Thyroid gland (tissue), 4 donors: ENCODE data around the gene MLLT6. TPM values are rescaled to one million over a fixed set of nuclear protein-coding genes. Genes with fewer than 3 reads are reported as not detected.

Source experiments
- DNase-seq, 2 donors: peaks; one replicate each; pipeline ENCODE4 v3.0.0-alpha.2; 2019
- H3K27ac ChIP-seq, 3 donors: fragments of 200-600 bp; sonication (generic); 1 replicate in 2 of 3; 2 replicates in 1 of 3; pipeline ENCODE4 v1.5.1; 2016 to 2019; ENCODE audit warnings: mild to moderate bottlenecking in 1 of 3, moderate library complexity in 1 of 3
- H3K27me3 ChIP-seq: fragments of 200-600 bp; sonication (generic); one replicate; pipeline ENCODE4 v1.5.1; 2019
- H3K36me3 ChIP-seq, 2 donors: fragments of 200-600 bp; sonication (generic); one replicate each; pipeline ENCODE4 v1.5.1; 2016 to 2019
- H3K4me1 ChIP-seq, 2 donors: fragments of 200-600 bp; sonication (generic); one replicate each; pipeline ENCODE4 v1.5.1; 2017 to 2019
- H3K4me3 ChIP-seq, 3 donors: fragments of 200-600 bp; sonication (generic); replicated peaks in 1 of 3; 1 replicate in 2 of 3; 2 replicates in 1 of 3; pipeline ENCODE4 v1.5.1; 2016; ENCODE audit warnings: mild to moderate bottlenecking in 1 of 3
- H3K9me3 ChIP-seq: fragments of 200-600 bp; sonication (generic); one replicate; pipeline ENCODE4 v1.5.1; 2017
- CTCF ChIP-seq, 6 experiments: fragments of 200-600 bp in 3 of 6; fragments of 450-650 bp in 3 of 6; sonication (generic) in 3 of 6; IDR thresholded peaks; one replicate each; pipeline ENCODE4 v1.5.1; 2016 to 2019; ENCODE audit warnings: antibody characterized with exemption in 6 of 6, mild to moderate bottlenecking in 2 of 6, inconsistent platforms in 1 of 6, moderate library complexity in 1 of 6
- POLR2A ChIP-seq, 2 donors: fragments of 450-650 bp; IDR thresholded peaks; one replicate each; pipeline ENCODE4 v1.6.1; 2017; ENCODE audit warnings: antibody characterized with exemption in 2 of 2, mild to moderate bottlenecking in 2 of 2, moderate library complexity in 1 of 2
- WGBS, 2 donors: methylation state at CpG; one replicate each; pipeline ENCODE4 v1.1.5; 2017; 5-methylcytosine and 5-hydroxymethylcytosine counted together
- intact Hi-C: fragments of 100-400 bp; cut with DNase I; formaldehyde crosslinking; loops from one replicate; pipeline ENCODE4 v1.15.1; 2023
- total RNA-seq, 4 donors: library from RNA; depleted of rRNA; stranded (reverse); fragments of >200 nt; gene quantifications; one replicate each; pipeline ENCODE4 v1.2.3, GENCODE V29; 2016

MLLT6 gene
- total RNA-seq, 4 donors from 2014 or later = 111 to 192 (median 115) TPM

- Histone ChIP-seq H3K9me3 (no peaks in the 10 kb centered on the region), H3K36me3 (peaks cover 3 to 5% of the 10 kb centered on the region in 2 donors), H3K27ac (peak overlapping the region; percentile 87 to 92 (median 88)), H3K4me1 (peaks cover 22 to 29% of the 10 kb centered on the region in 2 donors), H3K27me3 (no peaks in the 10 kb centered on the region), H3K4me3 (peak overlapping the region; percentile 47 to 95 (median 54))
- intact Hi-C loops = no loop called here
- no peak for TF ChIP-seq CTCF (IDR thresholded peaks at IDR 0.05)
- WGBS, 2 donors = 0 to 2% methylated on average over 13 to 17 of the region's 32 CpGs
- DNase-seq = no peak
Measured at GRCh38 chr17:38705523-38705802, 390 bp downstream of the MLLT6 start.

GRCh38 chr17:38705803-38706504 lies 881 bp downstream of the MLLT6 start:
- peaks cover 22 to 29% of the 10 kb centered on the region in 2 donors for H3K4me1 ChIP-seq
- intact Hi-C loops = no loop called here
- H3K27me3 ChIP-seq = no peaks in the 10 kb centered on the region
- no peaks in the 10 kb centered on the region for H3K9me3 ChIP-seq
- 1% methylated on average over 26 to 37 of the region's 38 CpGs for WGBS, 2 donors
- TF ChIP-seq POLR2A (IDR thresholded peaks at IDR 0.05) (peak in 1 of 2 donors; percentile 18), CTCF (IDR thresholded peaks at IDR 0.05) (no peak)
- H3K36me3 ChIP-seq = peaks cover 3 to 7% of the 10 kb centered on the region in 2 donors
- H3K4me3 ChIP-seq = peak overlapping the region; percentile 47 to 95 (median 54)
- H3K27ac ChIP-seq = peak overlapping the region; percentile 87 to 92 (median 88)
- peak; percentile 53 to 67 for DNase-seq

- H3K9me3 ChIP-seq = no peaks in the 10 kb centered on the region
- H3K4me3 ChIP-seq = peak overlapping the region in 1 of 3 donors; percentile 95
- peaks cover 17 to 22% of the 10 kb centered on the region in 2 donors for H3K4me1 ChIP-seq
- peak overlapping the region; percentile 87 to 92 (median 88) for H3K27ac ChIP-seq
- DNase-seq = peak; percentile 33 to 43
- intact Hi-C loops = no loop called here
- no peaks in the 10 kb centered on the region for H3K27me3 ChIP-seq
- 11 to 14% methylated on average over 19 to 20 of the region's 20 CpGs for WGBS, 2 donors
- H3K36me3 ChIP-seq = peaks cover 5 to 14% of the 10 kb centered on the region in 2 donors
- TF ChIP-seq CTCF (IDR thresholded peaks at IDR 0.05) = no peak
- TF ChIP-seq POLR2A (IDR thresholded peaks at IDR 0.05) = no peak
Measured at GRCh38 chr17:38706505-38707216, 1.6 kb downstream of the MLLT6 start.

GRCh38 chr17:38707678-38708351 lies 2.7 kb downstream of the MLLT6 start:
- no peak for DNase-seq
- Histone ChIP-seq H3K4me3 (no peak overlapping the region), H3K27ac (no peak overlapping the region), H3K36me3 (peaks cover 15 to 25% of the 10 kb centered on the region in 2 donors), H3K4me1 (peaks cover 15 to 20% of the 10 kb centered on the region in 2 donors), H3K9me3 (no peaks in the 10 kb centered on the region), H3K27me3 (no peaks in the 10 kb centered on the region)
- intact Hi-C loops = no loop called here
- 85 to 88% methylated on average over 19 to 21 of the region's 21 CpGs for WGBS, 2 donors
- TF ChIP-seq CTCF (IDR thresholded peaks at IDR 0.05) (no peak), POLR2A (IDR thresholded peaks at IDR 0.05) (no peak)
